ENCODE data around the gene KCNQ1OT1. TPM values are rescaled to one million over a fixed set of nuclear protein-coding genes. Genes with fewer than 3 reads are reported as not detected.

KCNQ1OT1 gene
- total RNA-seq, 2 donors from 2014 or later, result 5.2 to 6.9 TPM

DNA sequence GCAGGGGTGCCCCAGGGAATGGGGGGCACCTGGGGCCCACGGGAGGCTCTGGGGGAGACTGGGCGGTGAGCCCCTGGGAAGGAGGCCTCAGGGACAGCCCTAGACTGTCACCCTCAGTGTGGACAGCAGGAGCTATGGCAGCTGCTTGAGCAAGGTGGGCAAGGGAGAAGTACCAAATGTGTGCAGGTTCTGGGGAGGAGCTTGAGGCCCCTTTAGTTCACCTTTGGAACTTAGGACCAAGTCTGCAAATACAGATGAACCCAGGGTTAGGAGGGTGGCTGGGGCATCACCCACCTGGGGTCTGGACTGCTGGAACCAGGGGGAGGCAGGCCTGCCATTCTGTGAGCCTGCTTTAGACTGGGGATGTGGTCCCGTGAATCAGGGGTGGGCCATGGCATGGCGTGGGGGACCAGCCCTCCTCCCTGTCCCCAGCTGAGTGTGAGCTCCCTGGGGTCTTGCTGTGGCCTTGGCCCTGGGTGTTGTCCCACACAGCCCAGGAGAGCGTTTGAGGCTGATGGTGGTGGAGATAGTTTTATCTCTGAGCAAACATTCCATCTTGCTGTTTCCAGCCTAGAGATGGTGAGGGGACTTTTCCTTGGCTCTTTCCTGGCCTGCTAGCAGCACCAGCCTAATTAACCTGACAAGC lies 132.6 kb downstream of the KCNQ1OT1 start:
- H3K4me3 ChIP-seq (ENCODE audit: low read length), result no peak overlapping the region
- no peaks in the 10 kb centered on the region for H3K9me3 ChIP-seq (ENCODE audit: control insufficient read depth, low read length)
- peak overlapping the region; percentile 74 for H3K27ac Mint-ChIP-seq
- no peaks in the 10 kb centered on the region for H3K36me3 Mint-ChIP-seq (ENCODE audit: low read depth)
- DNase-seq, result peak; percentile 57
- H3K4me1 Mint-ChIP-seq, result peaks cover 8% of the 10 kb centered on the region
- TF ChIP-seq CTCF (conservative IDR thresholded peaks at IDR 0.05), result no peak
- peaks cover 7% of the 10 kb centered on the region for H3K4me1 ChIP-seq (ENCODE audit: control insufficient read depth, insufficient read depth, low read length)
- WGBS, 2 experiments (ENCODE audit: insufficient coverage in 1 of 2, insufficient read length in 1 of 2), result 70% methylated on average over 5 of the region's 5 CpGs; no CpG with 5 or more reads in 1 of the 2 experiments
- peaks cover 10% of the 10 kb centered on the region for H3K27me3 ChIP-seq (ENCODE audit: control insufficient read depth, insufficient read depth, low read length, poor library complexity, severe bottlenecking)
- peaks cover 49% of the 10 kb centered on the region for H3K27me3 Mint-ChIP-seq (ENCODE audit: insufficient read depth)
- H3K36me3 ChIP-seq (ENCODE audit: control insufficient read depth, insufficient read depth, low read length), result no peaks in the 10 kb centered on the region
- no peak overlapping the region for H3K4me3 Mint-ChIP-seq
- H3K9me3 Mint-ChIP-seq, result no peaks in the 10 kb centered on the region
- H3K9ac ChIP-seq (ENCODE audit: extremely low read depth, low read length, poor library complexity, severe bottlenecking), result no peak overlapping the region
- no peak overlapping the region for H3K27ac ChIP-seq (ENCODE audit: low read depth, low read length)

DNA sequence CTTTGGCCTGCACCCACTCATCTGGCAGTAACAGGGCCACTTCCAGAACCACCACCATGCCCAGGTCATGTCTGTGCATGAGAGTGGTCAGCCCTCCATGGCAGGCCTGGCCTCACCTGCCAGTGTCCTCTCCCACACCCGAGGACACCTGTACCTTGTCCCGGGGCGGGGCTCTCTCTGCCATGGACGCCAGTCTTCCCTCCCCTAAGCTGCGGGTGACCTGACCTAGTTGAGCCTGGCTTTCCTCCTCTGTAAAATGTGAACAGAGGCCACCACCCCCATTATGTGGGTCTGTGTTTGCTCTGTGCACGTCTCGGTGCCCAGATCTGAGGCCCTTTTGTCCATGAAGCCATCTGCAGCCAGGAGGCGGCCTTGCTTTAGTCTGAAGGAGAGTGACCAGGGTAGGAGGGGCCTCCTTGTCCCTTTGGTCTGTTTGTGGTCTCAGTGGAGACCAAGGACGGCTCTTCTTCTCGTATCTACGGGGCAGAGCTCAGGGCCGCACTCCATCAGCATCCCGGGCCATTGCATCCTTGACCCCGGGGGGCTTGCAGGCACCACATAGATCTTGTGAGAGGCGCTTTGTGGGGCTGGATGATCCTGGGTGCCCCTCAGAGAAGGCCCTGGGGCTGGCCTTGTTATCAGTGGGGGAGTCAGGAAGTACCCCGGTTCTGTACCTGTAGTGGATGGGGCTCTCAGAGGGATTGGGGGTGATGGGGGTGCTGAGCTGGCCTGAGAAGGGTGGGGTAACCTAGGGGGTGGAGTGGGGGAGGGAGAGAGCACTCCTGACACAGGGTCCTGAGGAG lies 133.4 kb downstream of the KCNQ1OT1 start:
- Histone ChIP-seq H3K9ac (ENCODE audit: extremely low read depth, low read length, poor library complexity, severe bottlenecking) (no peak overlapping the region), H3K36me3 (ENCODE audit: control insufficient read depth, insufficient read depth, low read length) (no peaks in the 10 kb centered on the region), H3K9me3 (ENCODE audit: control insufficient read depth, low read length) (no peaks in the 10 kb centered on the region), H3K4me3 (ENCODE audit: low read length) (no peak overlapping the region), H3K4me1 (ENCODE audit: control insufficient read depth, insufficient read depth, low read length) (peaks cover 7% of the 10 kb centered on the region), H3K27ac (ENCODE audit: low read depth, low read length) (no peak overlapping the region), H3K27me3 (ENCODE audit: control insufficient read depth, insufficient read depth, low read length, poor library complexity, severe bottlenecking) (peaks cover 10% of the 10 kb centered on the region)
- Mint-ChIP-seq H3K27me3 (ENCODE audit: insufficient read depth) (peaks cover 49% of the 10 kb centered on the region), H3K27ac (no peak overlapping the region), H3K36me3 (ENCODE audit: low read depth) (no peaks in the 10 kb centered on the region), H3K4me3 (no peak overlapping the region), H3K4me1 (peaks cover 8% of the 10 kb centered on the region), H3K9me3 (no peaks in the 10 kb centered on the region)
- TF ChIP-seq CTCF (conservative IDR thresholded peaks at IDR 0.05), result peak; percentile 45
- DNase-seq, result peak; percentile 51
- WGBS, 2 experiments (ENCODE audit: insufficient coverage in 1 of 2, insufficient read length in 1 of 2), result 96 to 100% methylated on average over 7 to 16 of the region's 16 CpGs

- H3K36me3 Mint-ChIP-seq (ENCODE audit: low read depth), result no peaks in the 10 kb centered on the region
- H3K27me3 Mint-ChIP-seq (ENCODE audit: insufficient read depth), result peaks cover 50% of the 10 kb centered on the region
- Histone ChIP-seq H3K9ac (ENCODE audit: extremely low read depth, low read length, poor library complexity, severe bottlenecking) (no peak overlapping the region), H3K27me3 (ENCODE audit: control insufficient read depth, insufficient read depth, low read length, poor library complexity, severe bottlenecking) (peaks cover 10% of the 10 kb centered on the region), H3K4me3 (ENCODE audit: low read length) (no peak overlapping the region), H3K4me1 (ENCODE audit: control insufficient read depth, insufficient read depth, low read length) (peaks cover 7% of the 10 kb centered on the region), H3K27ac (ENCODE audit: low read depth, low read length) (no peak overlapping the region), H3K36me3 (ENCODE audit: control insufficient read depth, insufficient read depth, low read length) (no peaks in the 10 kb centered on the region), H3K9me3 (ENCODE audit: control insufficient read depth, low read length) (no peaks in the 10 kb centered on the region)
- no peak for TF ChIP-seq CTCF (conservative IDR thresholded peaks at IDR 0.05)
- peaks cover 8% of the 10 kb centered on the region for H3K4me1 Mint-ChIP-seq
- DNase-seq, result peak; percentile 38
- 93% methylated on average over 9 to 13 of the region's 13 CpGs for WGBS, 2 experiments (ENCODE audit: insufficient coverage in 1 of 2, insufficient read length in 1 of 2)
- no peak overlapping the region for H3K4me3 Mint-ChIP-seq
- no peaks in the 10 kb centered on the region for H3K9me3 Mint-ChIP-seq
- no peak overlapping the region for H3K27ac Mint-ChIP-seq
Observed at GRCh38 chr11:2565447-2566222, 134.2 kb downstream of the KCNQ1OT1 start.

Data from endodermal cell (in vitro differentiated cells).